HL-60 (cell line): ENCODE data around the gene CHN2.
A peak's percentile ranks its signal among the peaks of the same experiment; 100 is the strongest.

Source experiments
- DNase-seq, 2 experiments: peaks; one replicate each; pipeline ENCODE4 v3.0.0-alpha.2; 2010 to 2020; ENCODE audit warnings: low read depth in 1 of 2, low spot score in 1 of 2
- H3K27ac ChIP-seq: fragments of 250-450 bp; sonication (Bioruptor Pico); replicated peaks from 2 replicates; pipeline ENCODE4 v1.5.1; 2020; ENCODE audit warnings: mild to moderate bottlenecking, moderate library complexity
- H3K27me3 ChIP-seq: fragments of 250-450 bp; sonication (Bioruptor Pico); 2 replicates; pipeline ENCODE4 v1.5.1; 2021; ENCODE audit warnings: mild to moderate bottlenecking, moderate library complexity; ENCODE audit not compliant: insufficient read depth, poor library complexity, severe bottlenecking
- H3K4me3 ChIP-seq: replicated peaks from 2 replicates; pipeline ENCODE4 v1.5.1; 2011; ENCODE audit warnings: mild to moderate bottlenecking, control low read depth, low read length; ENCODE audit not compliant: insufficient read depth
- GABPA ChIP-seq: IDR thresholded peaks from 2 replicates; pipeline ENCODE4 v1.6.1; 2012; ENCODE audit warnings: low read depth
- POLR2AphosphoS5 ChIP-seq: IDR thresholded peaks from 2 replicates; pipeline ENCODE4 v1.6.1; 2012; ENCODE audit warnings: low read depth
- SPI1 ChIP-seq: IDR thresholded peaks from 2 replicates; pipeline ENCODE4 v1.6.1; 2012; ENCODE audit warnings: low read depth, mild to moderate bottlenecking, borderline replicate concordance
- TF ChIP-seq, protein P1 (sequence below): IDR thresholded peaks from one replicate; pipeline ENCODE4 v1.5.1; 2011; ENCODE audit warnings: low read length, control low read depth, inconsistent platforms; ENCODE audit not compliant: insufficient read depth
- TF ChIP-seq, protein P2 (sequence below): IDR thresholded peaks from 2 replicates; pipeline ENCODE4 v1.6.1; 2012; ENCODE audit warnings: low read depth; ENCODE audit not compliant: insufficient replicate concordance

Gene CHN2

GRCh38 chr7:29352041-29352440, 157.5 kb downstream of the CHN2 start:
- DNase-seq = peak in 1 of 2 experiments; percentile 37
- H3K4me3 ChIP-seq = no peak overlapping the region
- TF ChIP-seq, protein P1, sequence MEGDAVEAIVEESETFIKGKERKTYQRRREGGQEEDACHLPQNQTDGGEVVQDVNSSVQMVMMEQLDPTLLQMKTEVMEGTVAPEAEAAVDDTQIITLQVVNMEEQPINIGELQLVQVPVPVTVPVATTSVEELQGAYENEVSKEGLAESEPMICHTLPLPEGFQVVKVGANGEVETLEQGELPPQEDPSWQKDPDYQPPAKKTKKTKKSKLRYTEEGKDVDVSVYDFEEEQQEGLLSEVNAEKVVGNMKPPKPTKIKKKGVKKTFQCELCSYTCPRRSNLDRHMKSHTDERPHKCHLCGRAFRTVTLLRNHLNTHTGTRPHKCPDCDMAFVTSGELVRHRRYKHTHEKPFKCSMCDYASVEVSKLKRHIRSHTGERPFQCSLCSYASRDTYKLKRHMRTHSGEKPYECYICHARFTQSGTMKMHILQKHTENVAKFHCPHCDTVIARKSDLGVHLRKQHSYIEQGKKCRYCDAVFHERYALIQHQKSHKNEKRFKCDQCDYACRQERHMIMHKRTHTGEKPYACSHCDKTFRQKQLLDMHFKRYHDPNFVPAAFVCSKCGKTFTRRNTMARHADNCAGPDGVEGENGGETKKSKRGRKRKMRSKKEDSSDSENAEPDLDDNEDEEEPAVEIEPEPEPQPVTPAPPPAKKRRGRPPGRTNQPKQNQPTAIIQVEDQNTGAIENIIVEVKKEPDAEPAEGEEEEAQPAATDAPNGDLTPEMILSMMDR = no peak
- no peak for TF ChIP-seq SPI1
- peaks cover 2% of the 10 kb centered on the region for H3K27me3 ChIP-seq
- no peak overlapping the region for H3K27ac ChIP-seq

DNA sequence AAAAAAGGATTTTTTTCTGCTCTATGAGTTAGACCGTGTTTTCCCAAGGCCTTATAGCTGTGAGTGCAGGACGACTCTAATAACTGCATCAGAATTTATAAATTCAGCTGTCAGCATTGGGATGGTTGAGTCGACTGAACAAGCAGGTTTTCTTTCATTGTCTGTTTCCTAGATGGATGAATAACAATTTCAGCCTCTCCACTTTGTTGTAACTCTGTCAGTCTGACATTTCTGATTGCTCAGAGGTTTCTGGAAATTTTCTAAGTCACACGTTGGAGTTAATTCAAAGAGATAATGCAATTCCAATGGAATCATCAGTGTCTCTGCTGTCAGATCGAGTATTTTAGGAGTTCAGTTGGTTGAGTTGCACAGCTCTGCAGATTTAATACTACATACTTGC, 159.2 kb downstream of the CHN2 start:
- no peak overlapping the region for H3K27ac ChIP-seq

DNA sequence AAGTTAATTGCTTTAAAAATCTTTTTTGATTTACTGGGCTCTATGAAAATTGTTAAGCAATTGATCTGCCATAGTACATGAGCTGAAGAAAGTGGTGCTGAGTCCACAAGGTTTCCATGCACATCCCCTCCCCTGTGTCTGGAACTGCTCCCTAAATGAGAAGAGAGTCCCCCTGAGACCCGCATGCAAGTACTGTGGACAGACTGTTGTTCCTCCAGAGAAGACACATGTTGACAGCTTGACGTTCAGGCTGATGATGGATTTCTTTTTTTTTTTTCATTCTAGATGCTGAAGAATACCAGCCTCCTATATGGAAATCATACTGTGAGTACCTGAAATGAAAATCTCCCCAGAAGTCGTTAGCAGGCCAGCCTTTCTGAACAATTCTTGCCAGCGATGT, 159.8 kb downstream of the CHN2 start:
- H3K27me3 ChIP-seq = no peaks in the 10 kb centered on the region
- no peak for TF ChIP-seq GABPA
- TF ChIP-seq, protein P2, sequence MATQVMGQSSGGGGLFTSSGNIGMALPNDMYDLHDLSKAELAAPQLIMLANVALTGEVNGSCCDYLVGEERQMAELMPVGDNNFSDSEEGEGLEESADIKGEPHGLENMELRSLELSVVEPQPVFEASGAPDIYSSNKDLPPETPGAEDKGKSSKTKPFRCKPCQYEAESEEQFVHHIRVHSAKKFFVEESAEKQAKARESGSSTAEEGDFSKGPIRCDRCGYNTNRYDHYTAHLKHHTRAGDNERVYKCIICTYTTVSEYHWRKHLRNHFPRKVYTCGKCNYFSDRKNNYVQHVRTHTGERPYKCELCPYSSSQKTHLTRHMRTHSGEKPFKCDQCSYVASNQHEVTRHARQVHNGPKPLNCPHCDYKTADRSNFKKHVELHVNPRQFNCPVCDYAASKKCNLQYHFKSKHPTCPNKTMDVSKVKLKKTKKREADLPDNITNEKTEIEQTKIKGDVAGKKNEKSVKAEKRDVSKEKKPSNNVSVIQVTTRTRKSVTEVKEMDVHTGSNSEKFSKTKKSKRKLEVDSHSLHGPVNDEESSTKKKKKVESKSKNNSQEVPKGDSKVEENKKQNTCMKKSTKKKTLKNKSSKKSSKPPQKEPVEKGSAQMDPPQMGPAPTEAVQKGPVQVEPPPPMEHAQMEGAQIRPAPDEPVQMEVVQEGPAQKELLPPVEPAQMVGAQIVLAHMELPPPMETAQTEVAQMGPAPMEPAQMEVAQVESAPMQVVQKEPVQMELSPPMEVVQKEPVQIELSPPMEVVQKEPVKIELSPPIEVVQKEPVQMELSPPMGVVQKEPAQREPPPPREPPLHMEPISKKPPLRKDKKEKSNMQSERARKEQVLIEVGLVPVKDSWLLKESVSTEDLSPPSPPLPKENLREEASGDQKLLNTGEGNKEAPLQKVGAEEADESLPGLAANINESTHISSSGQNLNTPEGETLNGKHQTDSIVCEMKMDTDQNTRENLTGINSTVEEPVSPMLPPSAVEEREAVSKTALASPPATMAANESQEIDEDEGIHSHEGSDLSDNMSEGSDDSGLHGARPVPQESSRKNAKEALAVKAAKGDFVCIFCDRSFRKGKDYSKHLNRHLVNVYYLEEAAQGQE = no peak
- H3K27ac ChIP-seq = no peak overlapping the region
- H3K4me3 ChIP-seq = no peak overlapping the region
- DNase-seq = no peak

More for the DNA sequence above, 159.2 kb downstream of the CHN2 start:
- Histone ChIP-seq H3K4me3 (no peak overlapping the region), H3K27me3 (no peaks in the 10 kb centered on the region)
- TF ChIP-seq POLR2AphosphoS5 = no peak
- TF ChIP-seq, protein P2 = no peak
- no peak for TF ChIP-seq GABPA
- TF ChIP-seq SPI1 = no peak
- TF ChIP-seq, protein P1 = no peak
- no peak for DNase-seq

GRCh38 chr7:29355388-29355787, 160.8 kb downstream of the CHN2 start:
- DNase-seq = no peak
- Histone ChIP-seq H3K27me3 (no peaks in the 10 kb centered on the region), H3K27ac (no peak overlapping the region), H3K4me3 (no peak overlapping the region)
- TF ChIP-seq SPI1 = no peak
- TF ChIP-seq, protein P1 = no peak
- TF ChIP-seq POLR2AphosphoS5 = no peak
- no peak for TF ChIP-seq GABPA
- TF ChIP-seq, protein P2 = no peak
